MM.1S (cell line): Measurements from ENCODE around the gene COLEC12.

Source experiments
- DNase-seq: peaks from one replicate; pipeline ENCODE4 v3.0.0-alpha.2; 2015
- H2AFZ ChIP-seq: fragments of 300-600 bp; sonication (generic); 2 replicates; pipeline ENCODE4 v1.6.0; 2016; ENCODE audit warnings: antibody characterized with exemption, low read length
- H3F3A ChIP-seq: fragments of 300-600 bp; sonication (generic); 2 replicates; pipeline ENCODE4 v1.6.1; 2016; ENCODE audit warnings: mild to moderate bottlenecking, antibody characterized with exemption, low read length, moderate library complexity, mixed read lengths; ENCODE audit not compliant: insufficient read depth
- H3K27ac ChIP-seq: fragments of 300-600 bp; sonication (generic); 2 replicates; pipeline ENCODE4 v1.5.1; 2016; ENCODE audit warnings: mild to moderate bottlenecking, low read length
- H3K27me3 ChIP-seq: fragments of 300-600 bp; sonication (generic); replicated peaks from 2 replicates; pipeline ENCODE4 v1.6.0; 2016; ENCODE audit warnings: low read length; ENCODE audit not compliant: insufficient read depth
- H3K36me3 ChIP-seq: fragments of 300-600 bp; sonication (generic); replicated peaks from 2 replicates; pipeline ENCODE4 v1.6.1; 2016; ENCODE audit warnings: mild to moderate bottlenecking, low read length, mixed read lengths; ENCODE audit not compliant: insufficient read depth
- H3K4me1 ChIP-seq: fragments of 300-600 bp; sonication (generic); 2 replicates; pipeline ENCODE4 v1.6.1; 2016; ENCODE audit warnings: low read length, mixed read lengths
- H3K4me2 ChIP-seq: fragments of 300-600 bp; sonication (generic); 2 replicates; pipeline ENCODE4 v1.6.0; 2016; ENCODE audit warnings: low read depth, low read length
- H3K4me3 ChIP-seq: fragments of 300-600 bp; sonication (generic); 2 replicates; pipeline ENCODE4 v1.5.1; 2016; ENCODE audit warnings: low read length, mixed read lengths
- H3K79me2 ChIP-seq: fragments of 300-600 bp; sonication (generic); 2 replicates; pipeline ENCODE4 v1.6.1; 2016; ENCODE audit warnings: mixed run types, low read length, mixed read lengths
- H3K9ac ChIP-seq: fragments of 300-600 bp; sonication (generic); 2 replicates; pipeline ENCODE4 v1.6.1; 2016; ENCODE audit warnings: low read length, mixed read lengths
- H3K9me2 ChIP-seq: fragments of 300-600 bp; sonication (generic); replicated peaks from 2 replicates; pipeline ENCODE4 v1.6.1; 2016; ENCODE audit warnings: mild to moderate bottlenecking, low read length, mixed read lengths; ENCODE audit not compliant: insufficient read depth
- H3K9me3 ChIP-seq: fragments of 300-600 bp; sonication (generic); replicated peaks from 2 replicates; pipeline ENCODE4 v1.6.1; 2016; ENCODE audit warnings: mild to moderate bottlenecking, low read length, mixed read lengths; ENCODE audit not compliant: insufficient read depth
- H4K20me1 ChIP-seq: fragments of 300-600 bp; sonication (generic); 2 replicates; pipeline ENCODE4 v1.6.1; 2016; ENCODE audit warnings: mild to moderate bottlenecking, low read length, moderate library complexity, mixed read lengths; ENCODE audit not compliant: insufficient read depth
- EZH2 ChIP-seq: fragments of 300-600 bp; sonication (generic); optimal IDR thresholded peaks from 2 replicates; pipeline ENCODE3; 2017; ENCODE audit warnings: low read depth, mild to moderate bottlenecking, antibody characterized with exemption, low read length, mixed read lengths
- EZH2phosphoT487 ChIP-seq: fragments of 300-600 bp; sonication (generic); IDR thresholded peaks from 2 replicates; pipeline ENCODE4 v1.6.1; 2018; ENCODE audit warnings: antibody characterized with exemption, low read length
- TF ChIP-seq, protein P1 (sequence below): fragments of 300-600 bp; sonication (generic); IDR thresholded peaks from 2 replicates; pipeline ENCODE4 v1.5.1; 2016; ENCODE audit warnings: antibody characterized with exemption, low read length, mixed read lengths

Gene COLEC12

DNA sequence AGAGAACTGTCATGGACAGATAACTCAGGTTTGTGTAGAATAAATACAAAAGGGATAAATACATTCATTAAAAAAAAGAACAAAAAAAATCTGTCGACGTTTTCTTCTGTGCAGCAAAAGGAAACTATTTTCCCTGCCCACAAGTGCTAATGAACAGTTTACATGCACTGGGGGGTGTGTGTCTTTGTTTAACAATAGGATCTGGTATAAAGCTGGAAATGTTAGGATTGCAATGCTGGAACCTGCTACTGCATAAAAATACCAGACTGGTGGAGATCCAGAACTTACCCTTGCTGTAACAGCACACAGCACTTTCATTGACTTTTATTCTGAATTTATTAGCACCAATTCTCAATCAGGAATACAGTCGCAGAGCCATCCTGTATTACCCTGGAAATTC lies 148.1 kb downstream of the COLEC12 start:
- H2AFZ ChIP-seq: no peak overlapping the region
- H3K9me3 ChIP-seq: no peaks in the 10 kb centered on the region
- H4K20me1 ChIP-seq: no peaks in the 10 kb centered on the region
- no peak overlapping the region for H3K4me2 ChIP-seq
- TF ChIP-seq EZH2: no peak
- TF ChIP-seq, protein P1, sequence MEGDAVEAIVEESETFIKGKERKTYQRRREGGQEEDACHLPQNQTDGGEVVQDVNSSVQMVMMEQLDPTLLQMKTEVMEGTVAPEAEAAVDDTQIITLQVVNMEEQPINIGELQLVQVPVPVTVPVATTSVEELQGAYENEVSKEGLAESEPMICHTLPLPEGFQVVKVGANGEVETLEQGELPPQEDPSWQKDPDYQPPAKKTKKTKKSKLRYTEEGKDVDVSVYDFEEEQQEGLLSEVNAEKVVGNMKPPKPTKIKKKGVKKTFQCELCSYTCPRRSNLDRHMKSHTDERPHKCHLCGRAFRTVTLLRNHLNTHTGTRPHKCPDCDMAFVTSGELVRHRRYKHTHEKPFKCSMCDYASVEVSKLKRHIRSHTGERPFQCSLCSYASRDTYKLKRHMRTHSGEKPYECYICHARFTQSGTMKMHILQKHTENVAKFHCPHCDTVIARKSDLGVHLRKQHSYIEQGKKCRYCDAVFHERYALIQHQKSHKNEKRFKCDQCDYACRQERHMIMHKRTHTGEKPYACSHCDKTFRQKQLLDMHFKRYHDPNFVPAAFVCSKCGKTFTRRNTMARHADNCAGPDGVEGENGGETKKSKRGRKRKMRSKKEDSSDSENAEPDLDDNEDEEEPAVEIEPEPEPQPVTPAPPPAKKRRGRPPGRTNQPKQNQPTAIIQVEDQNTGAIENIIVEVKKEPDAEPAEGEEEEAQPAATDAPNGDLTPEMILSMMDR: no peak
- no peak for TF ChIP-seq EZH2phosphoT487
- no peaks in the 10 kb centered on the region for H3F3A ChIP-seq
- H3K4me3 ChIP-seq: no peak overlapping the region
- no peak overlapping the region for H3K9ac ChIP-seq
- DNase-seq: no peak
- no peaks in the 10 kb centered on the region for H3K36me3 ChIP-seq
- H3K27me3 ChIP-seq: no peaks in the 10 kb centered on the region
- H3K27ac ChIP-seq: no peak overlapping the region
- H3K79me2 ChIP-seq: no peaks in the 10 kb centered on the region
- H3K4me1 ChIP-seq: no peaks in the 10 kb centered on the region
- no peaks in the 10 kb centered on the region for H3K9me2 ChIP-seq

DNA sequence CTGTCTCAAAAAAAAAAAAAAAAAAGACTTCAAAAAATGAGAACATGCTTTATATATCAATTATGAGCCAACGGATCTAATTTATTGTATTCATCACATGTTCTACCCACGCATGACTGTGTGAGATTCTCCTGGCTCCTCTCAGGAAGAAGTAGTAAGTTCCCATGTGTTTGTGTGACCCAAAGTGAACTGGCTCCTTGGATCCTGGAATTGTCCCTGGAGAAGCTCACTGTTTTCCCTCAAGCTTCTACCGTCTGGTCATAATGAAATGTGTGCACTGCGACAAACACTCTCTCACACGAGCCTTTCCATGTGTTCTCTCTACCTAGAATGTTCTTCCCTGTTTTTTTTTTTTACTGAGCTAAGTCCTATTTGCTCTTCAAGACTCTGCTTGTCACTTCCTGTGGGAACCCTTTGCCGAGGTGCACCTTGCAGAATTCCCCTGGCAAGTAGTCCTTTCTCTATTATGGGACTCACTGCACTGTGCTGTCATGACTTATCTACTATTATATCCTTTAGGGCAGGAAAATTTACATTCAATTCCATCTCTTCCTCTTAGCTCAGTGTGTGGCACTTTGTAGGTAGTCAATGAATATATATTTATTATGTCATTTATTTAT lies 149.4 kb downstream of the COLEC12 start:
- Histone ChIP-seq H3K27ac (no peak overlapping the region), H3K79me2 (no peaks in the 10 kb centered on the region), H3K9me3 (no peaks in the 10 kb centered on the region), H3K36me3 (no peaks in the 10 kb centered on the region), H3K4me3 (no peak overlapping the region), H3K27me3 (no peaks in the 10 kb centered on the region), H3K9me2 (no peaks in the 10 kb centered on the region), H3F3A (no peaks in the 10 kb centered on the region), H2AFZ (no peak overlapping the region), H4K20me1 (no peaks in the 10 kb centered on the region), H3K9ac (no peak overlapping the region), H3K4me1 (no peaks in the 10 kb centered on the region), H3K4me2 (no peak overlapping the region)
- no peak for DNase-seq
- TF ChIP-seq EZH2 (no peak), EZH2phosphoT487 (no peak)
- TF ChIP-seq, protein P1: no peak

DNA sequence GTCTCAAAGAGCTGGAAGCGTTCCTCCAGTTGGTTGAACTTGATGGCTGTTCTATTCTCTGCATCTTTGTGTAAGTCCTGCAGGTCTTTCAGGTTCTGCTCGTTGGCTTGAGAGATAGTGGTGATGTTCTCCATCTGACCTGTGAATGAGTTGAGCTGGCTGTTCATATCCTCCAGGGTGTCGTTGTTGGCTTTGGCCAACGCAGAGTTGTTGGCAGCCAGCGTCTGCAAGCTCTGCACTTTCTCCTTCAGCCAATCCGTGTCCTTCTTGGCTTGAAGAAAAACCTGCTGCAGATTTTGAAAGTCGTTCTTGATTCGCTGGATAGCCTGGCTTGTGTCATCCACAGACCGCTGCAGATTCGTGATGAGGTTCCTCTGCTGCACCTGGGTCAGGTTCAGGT lies 153.9 kb downstream of the COLEC12 start:
- Histone ChIP-seq H3K36me3 (no peaks in the 10 kb centered on the region), H3K79me2 (no peaks in the 10 kb centered on the region), H3K4me2 (no peak overlapping the region), H3K4me3 (no peak overlapping the region), H3K27me3 (no peaks in the 10 kb centered on the region), H2AFZ (no peak overlapping the region), H3K4me1 (no peaks in the 10 kb centered on the region), H4K20me1 (no peaks in the 10 kb centered on the region), H3K9me3 (no peaks in the 10 kb centered on the region), H3K9ac (no peak overlapping the region), H3K9me2 (no peaks in the 10 kb centered on the region), H3K27ac (no peak overlapping the region), H3F3A (no peaks in the 10 kb centered on the region)
- no peak for DNase-seq
- TF ChIP-seq, protein P1: no peak
- no peak for TF ChIP-seq EZH2
- TF ChIP-seq EZH2phosphoT487: no peak
